NB4 (cell line): ENCODE results near the gene MCIDAS.

ENCODE experiments used
- DNase-seq: peaks from one replicate; pipeline ENCODE4 v3.0.0; 2010; ENCODE audit warnings: low read depth
- H3K4me3 ChIP-seq: one replicate; pipeline ENCODE4 v1.5.1; 2011; ENCODE audit warnings: mild to moderate bottlenecking, low read depth, low read length, moderate library complexity
- CTCF ChIP-seq: IDR thresholded peaks from one replicate; pipeline ENCODE4 v1.5.1; 2012; ENCODE audit warnings: low read depth, low read length
- MAX ChIP-seq: IDR thresholded peaks from 2 replicates; pipeline ENCODE4 v1.6.1; 2011; ENCODE audit warnings: low read depth, low read length
- MYC ChIP-seq: IDR thresholded peaks from 2 replicates; pipeline ENCODE4 v1.6.1; 2011; ENCODE audit warnings: low read depth, low read length
- POLR2A ChIP-seq: IDR thresholded peaks from 2 replicates; pipeline ENCODE4 v1.6.1; 2011; ENCODE audit warnings: mild to moderate bottlenecking; ENCODE audit not compliant: insufficient read length; ENCODE audit errors: extremely low read depth

Gene MCIDAS

GRCh38 chr5:55187370-55187769 lies 39.7 kb downstream of the MCIDAS start:
- DNase-seq, result peak; percentile 35
- H3K4me3 ChIP-seq, result no peak overlapping the region
- no peak for TF ChIP-seq MYC
- TF ChIP-seq CTCF, result peak; percentile 24

GRCh38 chr5:55180016-55180415 lies 47.1 kb downstream of the MCIDAS start:
- H3K4me3 ChIP-seq, result no peak overlapping the region
- DNase-seq, result no peak
- no peak for TF ChIP-seq MYC
- no peak for TF ChIP-seq POLR2A
- no peak for TF ChIP-seq CTCF
- no peak for TF ChIP-seq MAX

GRCh38 chr5:55177078-55177477 lies 50.0 kb downstream of the MCIDAS start:
- TF ChIP-seq POLR2A, result no peak
- no peak for TF ChIP-seq CTCF
- no peak for TF ChIP-seq MYC
- TF ChIP-seq MAX, result no peak
- peak overlapping the region; percentile 54 for H3K4me3 ChIP-seq
- DNase-seq, result peak; percentile 9

GRCh38 chr5:55176176-55176818 lies 50.8 kb downstream of the MCIDAS start:
- H3K4me3 ChIP-seq, result peak overlapping the region; percentile 54
- TF ChIP-seq MAX (peak; percentile 78), MYC (no peak)
- peak; percentile 82 for DNase-seq

GRCh38 chr5:55175781-55176175 lies 51.3 kb downstream of the MCIDAS start:
- TF ChIP-seq MYC, result no peak
- no peak for TF ChIP-seq MAX
- DNase-seq, result no peak
- H3K4me3 ChIP-seq, result peak overlapping the region; percentile 44

- H3K4me3 ChIP-seq, result peak overlapping the region; percentile 51
- no peak for TF ChIP-seq POLR2A
- no peak for TF ChIP-seq CTCF
- no peak for TF ChIP-seq MAX
- no peak for TF ChIP-seq MYC
- no peak for DNase-seq
Observed at GRCh38 chr5:55173687-55174230, 53.4 kb downstream of the MCIDAS start.
